HepG2 (cell line): ENCODE results near the gene LTB4R. TPM values are rescaled to one million over a fixed set of nuclear protein-coding genes. Genes with fewer than 3 reads are reported as not detected.

Experiments used
- BCL6 ChIP-seq: IDR thresholded peaks from 2 replicates; pipeline ENCODE4 v1.6.1; 2016; ENCODE audit warnings: missing genetic modification reagents, missing compliant biosample characterization
- BHLHE40 ChIP-seq: IDR thresholded peaks from 2 replicates; pipeline ENCODE4 v1.6.1; 2011; ENCODE audit warnings: low read length, improper control_type of control experiment
- CENPT ChIP-seq: sonication (generic); formaldehyde crosslinking; IDR thresholded peaks from 2 replicates; pipeline ENCODE4 v1.8.0; 2022; ENCODE audit warnings: low read depth, mild to moderate bottlenecking, moderate library complexity, missing genetic modification reagents
- FLYWCH1 ChIP-seq: sonication (generic); formaldehyde crosslinking; IDR thresholded peaks from 2 replicates; pipeline ENCODE4 v1.8.1; 2023; ENCODE audit warnings: mild to moderate bottlenecking, missing genetic modification reagents
- FOXA3 ChIP-seq: IDR thresholded peaks from 2 replicates; pipeline ENCODE4 v1.6.1; 2016; ENCODE audit warnings: missing genetic modification reagents, missing compliant biosample characterization
- FOXK1 ChIP-seq: sonication (generic); formaldehyde crosslinking; IDR thresholded peaks from 2 replicates; pipeline ENCODE4 v1.4.0; 2020; ENCODE audit warnings: low read depth, missing genetic modification reagents, borderline replicate concordance
- GLI4 ChIP-seq: sonication (generic); formaldehyde crosslinking; IDR thresholded peaks from 2 replicates; pipeline ENCODE4 v1.5.1; 2020; ENCODE audit warnings: missing genetic modification reagents, mild to moderate bottlenecking, moderate library complexity, borderline replicate concordance
- HCFC1 ChIP-seq: fragments of 150-350 bp; IDR thresholded peaks from 2 replicates; pipeline ENCODE4 v1.6.1; 2014; ENCODE audit warnings: low read depth, low read length
- HDAC1 ChIP-seq: sonication (generic); formaldehyde crosslinking; IDR thresholded peaks from 2 replicates; pipeline ENCODE4 v1.5.1; 2020; ENCODE audit warnings: mild to moderate bottlenecking, missing genetic modification reagents
- HHEX ChIP-seq: IDR thresholded peaks from 2 replicates; pipeline ENCODE4 v1.6.1; 2016; ENCODE audit warnings: control low read depth
- HNRNPUL1 ChIP-seq: fragments of 200-400 bp; formaldehyde crosslinking; IDR thresholded peaks from 2 replicates; pipeline ENCODE4 v1.6.1; 2017; ENCODE audit warnings: low read depth, mild to moderate bottlenecking, low read length, moderate library complexity
- JUN ChIP-seq: sonication (generic); formaldehyde crosslinking; IDR thresholded peaks from 2 replicates; pipeline ENCODE4 v1.4.0; 2020; ENCODE audit warnings: mild to moderate bottlenecking, missing genetic modification reagents
- KDM4B ChIP-seq: sonication (generic); formaldehyde crosslinking; IDR thresholded peaks from 2 replicates; pipeline ENCODE4 v1.4.0; 2020; ENCODE audit warnings: missing genetic modification reagents
- KLF15 ChIP-seq: sonication (generic); formaldehyde crosslinking; IDR thresholded peaks from 2 replicates; pipeline ENCODE4 v1.8.1; 2023; ENCODE audit warnings: borderline replicate concordance, mild to moderate bottlenecking, inconsistent platforms, missing genetic modification reagents, mixed read lengths
- KLF16 ChIP-seq, 2 experiments: sonication (generic) in 1 of 2; formaldehyde crosslinking in 1 of 2; IDR thresholded peaks; 2 replicates each; pipeline versions ENCODE4 v1.6.1 to v1.8.0; 2016 to 2023; ENCODE audit warnings: missing genetic modification reagents in 2 of 2, missing compliant biosample characterization in 1 of 2
- MLXIP ChIP-seq: sonication (generic); formaldehyde crosslinking; IDR thresholded peaks from 2 replicates; pipeline ENCODE4 v1.9.0; 2021; ENCODE audit warnings: missing genetic modification reagents, borderline replicate concordance
- MTA3 ChIP-seq: sonication (generic); formaldehyde crosslinking; IDR thresholded peaks from 2 replicates; pipeline ENCODE4 v1.4.0; 2020; ENCODE audit warnings: missing genetic modification reagents
- PHF8 ChIP-seq: sonication (generic); formaldehyde crosslinking; IDR thresholded peaks from 2 replicates; pipeline ENCODE4 v1.5.0; 2020; ENCODE audit warnings: missing genetic modification reagents
- PRDM4 ChIP-seq: sonication (generic); formaldehyde crosslinking; IDR thresholded peaks from 2 replicates; pipeline ENCODE4 v1.9.0; 2021; ENCODE audit warnings: missing genetic modification reagents, borderline replicate concordance
- SUZ12 ChIP-seq: fragments of 150-350 bp; IDR thresholded peaks from 2 replicates; pipeline ENCODE4 v1.6.1; 2014; ENCODE audit warnings: low read depth, low read length
- ZBTB21 ChIP-seq: sonication (generic); formaldehyde crosslinking; IDR thresholded peaks from 2 replicates; pipeline ENCODE4 v1.4.0; 2020; ENCODE audit warnings: missing genetic modification reagents
- ZFP36L1 ChIP-seq: sonication (generic); formaldehyde crosslinking; IDR thresholded peaks from 2 replicates; pipeline ENCODE4 v1.8.0; 2022; ENCODE audit warnings: mild to moderate bottlenecking, missing genetic modification reagents, moderate library complexity
- ZNF510 ChIP-seq: sonication (generic); formaldehyde crosslinking; IDR thresholded peaks from 2 replicates; pipeline ENCODE4 v1.4.0; 2020; ENCODE audit warnings: low read depth, mild to moderate bottlenecking, missing genetic modification reagents
- ZNF570 ChIP-seq: sonication (generic); formaldehyde crosslinking; IDR thresholded peaks from 2 replicates; pipeline ENCODE4 v1.4.0; 2020; ENCODE audit warnings: mild to moderate bottlenecking, missing genetic modification reagents, borderline replicate concordance
- ZNF891 ChIP-seq: sonication (generic); formaldehyde crosslinking; IDR thresholded peaks from 2 replicates; pipeline ENCODE4 v1.5.0; 2020; ENCODE audit warnings: mild to moderate bottlenecking, missing genetic modification reagents
- ZSCAN25 ChIP-seq: sonication (generic); formaldehyde crosslinking; IDR thresholded peaks from 2 replicates; pipeline ENCODE4 v1.8.0; 2022; ENCODE audit warnings: mild to moderate bottlenecking, missing genetic modification reagents
- ZSCAN30 ChIP-seq: sonication (generic); formaldehyde crosslinking; IDR thresholded peaks from 2 replicates; pipeline ENCODE4 v1.5.0; 2020; ENCODE audit warnings: mild to moderate bottlenecking, missing genetic modification reagents
- polyA plus RNA-seq, 8 experiments: library from polyadenylated mRNA; depleted of rRNA in 3 of 8; stranded (reverse) in 7 of 8; unstranded in 1 of 8; fragments of >200 nt; fragmentation: Illumina TruSeq in 4 of 8; extraction: Trizol in 4 of 8; gene quantifications; 2 replicates each; pipeline versions ENCODE4 v1.2.1 to v1.2.3, GENCODE V29; 2011 to 2016; ENCODE audit warnings: low read depth in 4 of 8, missing spikeins in 1 of 8, mixed read lengths in 1 of 8; ENCODE audit not compliant: insufficient read depth in 1 of 8
- total RNA-seq, 5 experiments: library from RNA; depleted of rRNA; stranded (reverse); fragments of >200 nt; fragmentation: Illumina TruSeq; extraction: Trizol; gene quantifications; 2 replicates each; pipeline ENCODE4 v1.2.3, GENCODE V29; 2016; ENCODE audit warnings: low read depth in 1 of 5

Gene LTB4R
- total and polyA plus RNA-seq, 2 of the 13 experiments (the other 11 are each of a cell fraction or from before 2014, with no cell fraction given), result 3.2 to 8.2 TPM

GRCh38 chr14:24297190-24297964 is 13.9 kb upstream of the LTB4R start (continued):
- no peak for TF ChIP-seq ZNF570 (CRISPR knock-in tag)
- no peak for TF ChIP-seq HHEX
- no peak for TF ChIP-seq MTA3 (CRISPR knock-in tag)
- TF ChIP-seq FOXA3 (CRISPR knock-in tag), result peak; percentile 57; the same call in 1 of the 2 replicates
- TF ChIP-seq HCFC1, result no peak
- no peak for TF ChIP-seq FLYWCH1 (CRISPR knock-in tag)
- TF ChIP-seq JUN (CRISPR knock-in tag), result no peak; the same call in 1 of the 2 replicates
- no peak for TF ChIP-seq ZFP36L1 (CRISPR knock-in tag)
- peak in 1 of 2 experiments; percentile 48; a peak in 1 of 4 replicates for TF ChIP-seq KLF16 (CRISPR knock-in tag; IDR thresholded peaks at IDR 0.05)
- peak; percentile 54; the same call in 1 of the 2 replicates for TF ChIP-seq FOXK1 (CRISPR knock-in tag)
- TF ChIP-seq BHLHE40, result no peak
- peak; percentile 53; the same call in 1 of the 2 replicates for TF ChIP-seq ZSCAN25
- no peak for TF ChIP-seq CENPT
- TF ChIP-seq MLXIP (CRISPR knock-in tag), result no peak
- no peak for TF ChIP-seq ZSCAN30 (CRISPR knock-in tag)
- no peak; the same call in 1 of the 2 replicates for TF ChIP-seq KDM4B (CRISPR knock-in tag)
- TF ChIP-seq HDAC1 (CRISPR knock-in tag), result peak; percentile 43
- TF ChIP-seq GLI4 (CRISPR knock-in tag), result no peak
- no peak for TF ChIP-seq ZNF891 (CRISPR knock-in tag)
- no peak for TF ChIP-seq KLF15 (CRISPR knock-in tag)
- no peak for TF ChIP-seq ZNF510 (CRISPR knock-in tag)
- 0 out of 2 replicates have a peak, but pooled peaks have one; percentile 11 for TF ChIP-seq SUZ12
- no peak for TF ChIP-seq HNRNPUL1
- TF ChIP-seq PRDM4, result 0 out of 2 replicates have a peak, but pooled peaks have one; percentile 47
- TF ChIP-seq BCL6, result no peak
- peak; percentile 38; the same call in 1 of the 2 replicates for TF ChIP-seq ZBTB21 (CRISPR knock-in tag)
- no peak for TF ChIP-seq PHF8 (CRISPR knock-in tag)
